Measurements from ENCODE around the gene REEP5.

DNA sequence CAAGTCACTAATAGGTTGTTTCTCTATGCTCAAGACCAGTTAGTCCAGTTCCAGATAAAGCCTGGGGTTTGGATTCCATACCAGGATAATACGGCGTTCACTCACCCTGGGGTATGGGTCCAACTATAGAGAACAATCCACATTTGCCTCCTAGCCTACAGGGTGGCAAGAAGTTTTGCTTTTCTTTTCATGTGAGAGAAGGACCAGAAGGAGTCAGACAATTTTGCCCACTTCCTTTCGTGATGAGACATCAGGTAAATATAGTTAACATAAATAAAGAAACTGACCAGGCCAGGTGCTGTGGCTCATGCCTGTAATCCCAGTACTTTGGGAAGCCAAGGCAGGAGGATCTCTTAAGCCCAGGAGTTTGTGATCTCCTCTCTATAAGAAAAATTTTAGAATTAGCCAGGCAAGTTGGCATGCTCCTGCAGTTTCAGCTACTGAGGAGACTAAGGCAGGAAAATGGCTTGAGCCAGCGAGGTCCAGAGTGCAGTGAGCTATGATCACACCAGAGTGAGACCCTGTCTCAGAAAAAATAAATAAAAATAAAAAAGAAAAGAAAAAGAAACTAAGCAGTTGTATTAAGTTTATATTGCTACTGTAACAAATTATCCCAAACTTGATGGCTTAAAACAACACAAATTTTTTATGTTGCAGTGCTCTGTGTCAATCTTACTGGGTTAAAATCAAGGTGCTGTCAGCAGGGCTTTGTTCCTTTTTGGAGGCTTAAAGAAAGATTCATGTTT, 7.5 kb upstream of the REEP5 start:
- TF ChIP-seq CTCF (IDR thresholded peaks at IDR 0.05 in 4 of 5, conservative IDR thresholded peaks at IDR 0.05 in 1 of 5) (no peak), POLR2A (IDR thresholded peaks at IDR 0.05) (no peak)
